Transverse colon (tissue), 4 donors: ENCODE results near the gene ALOX15. TPM values are rescaled to one million over a fixed set of nuclear protein-coding genes. Genes with fewer than 3 reads are reported as not detected.
A peak's percentile ranks its signal among the peaks of the same experiment; 100 is the strongest.
"Not testable (repeated sequence)": the region's sequence is repeated elsewhere in the genome, so short reads cannot be mapped to it uniquely, and the experiment has no call there.

Experiments
- DNase-seq: peaks from one replicate; pipeline ENCODE4 v3.0.0-alpha.2; 2019
- H3K27ac ChIP-seq, 4 donors: fragments of 200-600 bp; sonication (generic); 2 replicates each; pipeline ENCODE4 v1.5.1; 2016 to 2018; ENCODE audit warnings: inconsistent platforms in 4 of 4
- H3K27me3 ChIP-seq: fragments of 200-600 bp; sonication (generic); 2 replicates; pipeline ENCODE4 v1.5.1; 2017; ENCODE audit warnings: inconsistent platforms
- H3K36me3 ChIP-seq, 4 donors: fragments of 200-600 bp; sonication (generic); 2 replicates each; pipeline ENCODE4 v1.5.1; 2017 to 2019; ENCODE audit warnings: inconsistent platforms in 4 of 4
- H3K4me1 ChIP-seq, 4 donors: fragments of 200-600 bp; sonication (generic); 2 replicates each; pipeline ENCODE4 v1.5.1; 2017 to 2020; ENCODE audit warnings: inconsistent platforms in 4 of 4
- H3K4me3 ChIP-seq, 4 donors: fragments of 200-600 bp; sonication (generic); 1 replicate in 1 of 4; 2 replicates in 3 of 4; pipeline versions ENCODE4 v1.5.1 to v1.6.1; 2017 to 2019; ENCODE audit warnings: inconsistent platforms in 4 of 4
- H3K9me3 ChIP-seq, 2 donors: fragments of 200-600 bp; sonication (generic); 2 replicates each; pipeline ENCODE4 v1.5.1; 2017 to 2019; ENCODE audit warnings: inconsistent platforms in 2 of 2
- CTCF ChIP-seq, 5 experiments: fragments of 200-600 bp in 3 of 5; fragments of 450-650 bp in 2 of 5; sonication (generic) in 3 of 5; IDR thresholded peaks; 1 replicate in 2 of 5; 2 replicates in 3 of 5; pipeline ENCODE4 v1.5.1; 2016 to 2017; ENCODE audit warnings: antibody characterized with exemption in 5 of 5, inconsistent platforms in 3 of 5, mild to moderate bottlenecking in 2 of 5, moderate library complexity in 1 of 5
- EP300 ChIP-seq: sonication (generic); formaldehyde crosslinking; IDR thresholded peaks from one replicate; pipeline ENCODE4 v1.6.1; 2017; ENCODE audit warnings: antibody characterized with exemption, low read depth
- POLR2A ChIP-seq: fragments of 450-650 bp; IDR thresholded peaks from one replicate; pipeline ENCODE4 v1.6.1; 2016; ENCODE audit warnings: antibody characterized with exemption, mild to moderate bottlenecking, moderate library complexity
- POLR2AphosphoS5 ChIP-seq, 3 donors: sonication (generic); formaldehyde crosslinking; IDR thresholded peaks; one replicate each; pipeline ENCODE4 v1.6.1; 2016; ENCODE audit warnings: antibody characterized with exemption in 3 of 3
- WGBS, 2 donors: methylation state at CpG; one replicate each; pipeline ENCODE4 v1.1.5; 2018; ENCODE audit warnings: low coverage in 1 of 2; 5-methylcytosine and 5-hydroxymethylcytosine counted together
- in situ Hi-C, 4 donors: fragments of 200-750 bp; cut with MboI; loops; one replicate each; pipeline versions ENCODE4 v1.15.0 to v1.15.1; 2017; ENCODE audit warnings: low sequenced_read_pairs in 3 of 4, low pct_ligation_motif_present in 1 of 4, low pct_unique_long_range_greater_than_20kb in 1 of 4
- intact Hi-C: fragments of 100-400 bp; cut with DNase I; formaldehyde crosslinking; loops from one replicate; pipeline ENCODE4 v1.15.1; 2023; ENCODE audit warnings: low total_unique reads
- total RNA-seq, 4 donors: library from RNA; depleted of rRNA; stranded (reverse); fragments of >200 nt; gene quantifications; one replicate each; pipeline ENCODE4 v1.1.0, GENCODE V29; 2016

The ALOX15 gene
- total RNA-seq, 4 donors from 2014 or later = 0.41 to 0.48 TPM; not detected in 2

DNA sequence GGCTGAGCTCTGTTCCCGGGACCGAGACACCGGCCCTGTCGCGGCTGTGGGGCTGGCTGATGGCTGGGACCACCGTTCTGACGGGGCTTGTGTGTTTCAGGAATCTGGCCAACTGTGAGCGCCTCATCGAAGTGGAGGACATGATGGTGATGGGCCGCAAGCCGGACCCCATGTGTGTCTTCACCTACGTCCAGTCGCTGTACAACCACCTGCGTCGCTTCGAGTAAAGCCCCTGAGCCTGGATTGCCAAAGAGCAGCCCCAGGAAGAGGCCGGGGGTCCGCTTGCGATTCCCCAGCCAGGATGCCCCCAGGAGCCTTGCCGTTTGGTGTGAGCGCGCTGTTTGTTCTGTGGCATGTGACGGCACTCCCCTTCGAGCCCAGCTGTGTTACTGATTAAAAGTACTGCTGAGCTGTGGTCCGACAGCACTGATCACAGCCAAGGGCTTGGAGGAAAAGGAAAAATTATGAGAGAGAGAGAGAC is 34.2 kb downstream of the ALOX15 start:
- Histone ChIP-seq H3K27ac (peak overlapping the region; percentile 28 to 53 (median 46)), H3K9me3 (no peaks in the 10 kb centered on the region), H3K4me1 (peaks cover 0 to 10% (median 5%) of the 10 kb centered on the region in 4 donors), H3K36me3 (no peaks in the 10 kb centered on the region), H3K4me3 (no peak overlapping the region), H3K27me3 (no peaks in the 10 kb centered on the region)
- intact Hi-C loops = no loop called here
- in situ Hi-C loops = loop anchor here in 1 of 4 donors (25.0 kb wide), 1 partner anchor 170 kb away; the partner anchor contains the start of gene SPNS3
- no peak for DNase-seq
- TF ChIP-seq EP300 (no peak), POLR2A (no peak), POLR2AphosphoS5 (IDR thresholded peaks at IDR 0.05) (no peak), CTCF (IDR thresholded peaks at IDR 0.05) (no peak)
- whole genome bisulfite sequencing, 2 donors = 82% methylated on average over 23 of the region's 25 CpGs; no CpG with 5 or more reads in 1 of the 2 donors

DNA sequence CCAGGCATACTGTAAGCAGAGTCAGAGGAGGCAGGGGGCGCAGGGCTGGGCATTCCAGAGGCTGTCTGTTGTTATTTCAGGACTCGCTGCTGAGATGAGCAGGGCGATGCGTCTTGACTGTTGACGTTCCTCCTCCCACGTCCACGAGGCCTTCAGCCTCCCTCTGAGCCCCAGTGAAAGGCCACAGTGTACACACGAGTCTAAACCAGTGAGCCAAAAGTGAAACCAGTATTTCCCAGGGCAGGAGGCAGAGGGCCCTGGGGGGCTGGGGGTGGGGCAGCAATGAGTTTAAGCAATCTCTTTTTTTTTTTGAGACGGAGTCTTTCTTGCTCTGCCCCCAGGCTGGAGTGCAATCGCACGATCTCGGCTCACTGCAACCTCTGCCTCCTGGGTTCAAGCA is 35.7 kb downstream of the ALOX15 start:
- TF ChIP-seq CTCF (IDR thresholded peaks at IDR 0.05) (no peak), EP300 (no peak), POLR2A (no peak), POLR2AphosphoS5 (IDR thresholded peaks at IDR 0.05) (no peak)
- Histone ChIP-seq H3K9me3 (no peaks in the 10 kb centered on the region), H3K27ac (peak overlapping the region in 1 of 4 donors; percentile 20), H3K27me3 (no peaks in the 10 kb centered on the region), H3K36me3 (no peaks in the 10 kb centered on the region), H3K4me1 (peaks cover 0 to 10% (median 5%) of the 10 kb centered on the region in 4 donors), H3K4me3 (no peak overlapping the region)
- WGBS, 2 donors = 61% methylated on average over 12 of the region's 12 CpGs; no CpG with 5 or more reads in 1 of the 2 donors
- in situ Hi-C loops (loop anchor here in 1 of 4 donors (25.0 kb wide), 1 partner anchor 169 kb away; the partner anchor contains the start of gene SPNS3), intact Hi-C loops (no loop called here)
- peak; percentile 35 for DNase-seq

DNA sequence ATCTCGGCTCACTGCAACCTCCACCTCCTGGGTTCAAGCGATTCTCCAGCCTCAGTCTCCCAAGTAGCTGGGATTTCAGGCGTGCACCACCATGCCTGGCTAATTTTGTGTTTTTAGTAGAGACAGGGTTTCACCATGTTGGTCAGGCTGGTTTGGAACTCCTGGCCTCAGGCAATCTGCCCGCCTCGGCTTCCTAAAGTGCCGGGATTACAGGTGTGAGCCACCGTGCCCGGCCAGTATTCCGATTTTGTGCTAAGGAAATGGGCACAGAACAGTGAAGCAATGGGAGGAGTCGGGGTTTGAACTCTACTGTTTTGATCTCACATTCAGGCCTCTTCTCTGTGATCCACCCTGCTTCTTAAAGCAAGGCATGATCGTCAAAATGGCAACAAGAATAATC is 36.7 kb downstream of the ALOX15 start:
- H3K27ac ChIP-seq = peak overlapping the region in 1 of 4 donors; percentile 21
- H3K36me3 ChIP-seq, DNase-seq, H3K4me3 ChIP-seq, H3K27me3 ChIP-seq, H3K9me3 ChIP-seq, H3K4me1 ChIP-seq, intact Hi-C loops: not testable (repeated sequence)
- in situ Hi-C loops = loop anchor here in 1 of 4 donors (25.0 kb wide), 1 partner anchor 167 kb away; the partner anchor contains the start of gene SPNS3
- WGBS, 2 donors = 82 to 91% methylated on average over 7 to 11 of the region's 11 CpGs

- TF ChIP-seq POLR2A (no peak), EP300 (no peak), CTCF (IDR thresholded peaks at IDR 0.05) (no peak), POLR2AphosphoS5 (IDR thresholded peaks at IDR 0.05) (no peak)
- no peak for DNase-seq
- WGBS, 2 donors = 80% methylated on average over 18 of the region's 18 CpGs; no CpG with 5 or more reads in 1 of the 2 donors
- peaks cover 0 to 12% (median 6%) of the 10 kb centered on the region in 4 donors for H3K4me1 ChIP-seq
- no peak overlapping the region for H3K4me3 ChIP-seq
- no peaks in the 10 kb centered on the region for H3K27me3 ChIP-seq
- peak overlapping the region in 1 of 4 donors; percentile 21 for H3K27ac ChIP-seq
- in situ Hi-C loops (loop anchor here in 1 of 4 donors (25.0 kb wide), 1 partner anchor 167 kb away; the partner anchor contains the start of gene SPNS3), intact Hi-C loops (no loop called here)
- H3K36me3 ChIP-seq = no peaks in the 10 kb centered on the region
- H3K9me3 ChIP-seq = no peaks in the 10 kb centered on the region
Measured at GRCh38 chr17:4604111-4604644, 37.3 kb downstream of the ALOX15 start.
